MM.1S (cell line): ENCODE data around the gene IL1RAPL1.

Experiments
- CTCF ChIP-seq: fragments of 300-600 bp; sonication (generic); IDR thresholded peaks from 2 replicates; pipeline ENCODE4 v1.5.1; 2016; ENCODE audit warnings: antibody characterized with exemption, low read length, mixed read lengths
- EZH2 ChIP-seq: fragments of 300-600 bp; sonication (generic); optimal IDR thresholded peaks from 2 replicates; pipeline ENCODE3; 2017; ENCODE audit warnings: low read depth, mild to moderate bottlenecking, antibody characterized with exemption, low read length, mixed read lengths

DNA sequence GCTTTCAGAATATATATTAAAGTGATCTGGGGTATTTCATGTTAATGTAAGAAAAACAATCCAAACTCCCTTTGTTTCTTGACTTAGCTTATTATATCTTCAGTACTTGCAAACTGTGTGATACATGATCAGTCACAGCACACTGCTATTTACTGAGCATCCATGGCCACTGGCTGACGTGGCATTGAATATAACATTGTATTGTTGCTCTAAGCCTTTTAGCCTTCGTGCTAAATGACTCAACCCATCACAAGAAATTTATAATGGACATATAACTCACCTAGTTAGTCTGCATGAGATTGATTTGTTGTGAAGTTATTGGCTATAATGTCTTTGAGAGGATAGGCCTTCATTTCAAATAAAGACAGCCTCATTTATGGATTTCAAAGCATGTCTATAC, 642.6 kb downstream of the IL1RAPL1 start:
- TF ChIP-seq CTCF (no peak), EZH2 (no peak)
